GM19240 (cell line): Measurements from ENCODE around the gene LRSAM1.

Experiments used
- DNase-seq: peaks from one replicate; pipeline ENCODE4 v3.0.0; 2011; ENCODE audit warnings: low spot score; ENCODE audit not compliant: insufficient read length

Gene LRSAM1

DNA sequence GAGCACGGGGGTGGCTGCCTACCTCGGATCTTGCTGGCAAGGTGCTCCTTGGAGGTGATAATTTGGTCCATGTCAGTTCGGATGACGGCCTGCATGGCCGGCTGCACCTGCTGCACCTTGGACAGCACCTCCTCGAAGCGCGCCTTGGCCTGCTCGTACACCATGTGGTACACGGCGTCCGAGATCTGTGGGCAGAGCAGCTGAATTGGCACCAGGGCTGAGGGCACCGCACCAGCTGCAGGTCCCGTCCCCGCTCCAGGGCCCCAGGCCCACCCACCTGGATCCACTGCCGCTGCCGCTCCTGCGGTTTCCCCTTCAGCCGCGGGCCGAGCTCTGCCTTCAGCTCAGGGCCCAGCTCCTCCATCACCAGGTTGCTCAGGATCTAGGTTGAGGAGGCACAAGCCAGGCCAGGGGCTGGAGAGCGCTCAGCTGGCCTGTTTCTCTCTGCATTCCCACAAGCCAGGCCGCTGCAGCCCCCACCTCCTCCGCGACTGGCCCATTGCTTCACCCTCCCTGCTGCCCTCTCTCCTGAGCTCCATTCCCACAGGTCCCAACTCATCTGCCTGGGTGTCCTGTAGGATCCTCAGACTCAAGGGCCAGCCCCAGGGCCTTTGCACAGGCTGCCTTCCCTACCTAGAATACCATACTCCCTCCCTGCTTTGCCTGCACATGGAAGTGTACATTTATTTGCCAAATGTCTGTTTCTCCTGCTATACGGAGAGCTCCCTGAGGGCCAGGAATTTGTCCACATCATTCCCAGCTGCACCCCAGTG, 65.7 kb downstream of the LRSAM1 start:
- DNase-seq: no peak

DNA sequence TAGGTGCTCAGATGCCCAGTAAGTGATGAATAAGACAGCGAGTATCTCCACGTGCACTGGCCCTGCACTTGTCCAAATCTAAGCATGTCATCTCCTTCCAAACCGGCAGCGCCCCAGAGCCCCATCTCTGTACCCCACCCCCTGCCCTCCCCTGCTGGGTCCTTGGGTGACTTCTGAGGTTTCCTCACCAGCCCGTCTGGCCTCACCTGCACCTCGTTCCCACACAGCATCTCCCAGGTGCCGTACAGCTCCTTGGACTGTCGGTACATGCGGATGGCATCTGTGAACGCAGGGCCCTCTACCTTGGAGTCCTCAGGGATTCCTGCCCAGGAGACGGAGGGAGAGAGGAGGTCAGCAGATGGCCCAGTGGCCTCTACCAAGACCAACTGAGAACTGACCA, 66.3 kb downstream of the LRSAM1 start:
- no peak for DNase-seq

DNA sequence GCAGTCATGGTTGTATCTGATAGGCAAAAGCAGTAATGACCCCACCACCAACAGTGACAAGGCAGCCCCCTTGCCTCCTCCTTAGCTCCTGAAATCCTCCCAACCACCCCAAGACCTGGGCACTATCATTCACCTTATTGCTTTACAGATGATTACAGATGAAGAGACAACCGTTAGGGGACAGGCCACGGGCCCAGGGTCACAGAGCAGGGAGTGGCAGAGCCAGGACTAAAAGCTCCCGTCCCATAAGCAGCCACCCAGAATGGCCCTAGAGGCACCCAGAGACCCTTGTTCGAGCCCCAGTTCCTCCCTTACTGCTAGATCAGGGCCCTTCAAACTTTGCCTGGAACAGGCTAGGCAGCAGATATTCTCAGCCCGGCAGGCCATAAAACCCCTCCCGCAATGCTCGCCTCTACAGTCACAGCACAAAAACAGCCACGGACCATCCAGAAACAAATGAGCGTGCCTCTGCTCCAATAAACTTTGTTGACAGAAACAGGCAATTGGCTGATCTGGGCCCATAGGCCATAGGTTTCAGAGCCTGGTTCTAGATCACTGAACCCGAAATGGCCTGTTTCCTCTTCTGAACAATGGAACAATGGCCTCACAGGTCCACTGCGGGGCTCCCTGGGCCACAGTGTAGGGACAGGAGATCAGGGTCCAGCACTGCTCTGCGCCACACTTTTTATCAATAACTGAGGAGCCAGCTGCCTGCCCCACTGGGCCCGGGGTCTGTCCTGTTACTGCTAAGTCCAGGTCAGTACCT, 67.0 kb downstream of the LRSAM1 start:
- no peak for DNase-seq

DNA sequence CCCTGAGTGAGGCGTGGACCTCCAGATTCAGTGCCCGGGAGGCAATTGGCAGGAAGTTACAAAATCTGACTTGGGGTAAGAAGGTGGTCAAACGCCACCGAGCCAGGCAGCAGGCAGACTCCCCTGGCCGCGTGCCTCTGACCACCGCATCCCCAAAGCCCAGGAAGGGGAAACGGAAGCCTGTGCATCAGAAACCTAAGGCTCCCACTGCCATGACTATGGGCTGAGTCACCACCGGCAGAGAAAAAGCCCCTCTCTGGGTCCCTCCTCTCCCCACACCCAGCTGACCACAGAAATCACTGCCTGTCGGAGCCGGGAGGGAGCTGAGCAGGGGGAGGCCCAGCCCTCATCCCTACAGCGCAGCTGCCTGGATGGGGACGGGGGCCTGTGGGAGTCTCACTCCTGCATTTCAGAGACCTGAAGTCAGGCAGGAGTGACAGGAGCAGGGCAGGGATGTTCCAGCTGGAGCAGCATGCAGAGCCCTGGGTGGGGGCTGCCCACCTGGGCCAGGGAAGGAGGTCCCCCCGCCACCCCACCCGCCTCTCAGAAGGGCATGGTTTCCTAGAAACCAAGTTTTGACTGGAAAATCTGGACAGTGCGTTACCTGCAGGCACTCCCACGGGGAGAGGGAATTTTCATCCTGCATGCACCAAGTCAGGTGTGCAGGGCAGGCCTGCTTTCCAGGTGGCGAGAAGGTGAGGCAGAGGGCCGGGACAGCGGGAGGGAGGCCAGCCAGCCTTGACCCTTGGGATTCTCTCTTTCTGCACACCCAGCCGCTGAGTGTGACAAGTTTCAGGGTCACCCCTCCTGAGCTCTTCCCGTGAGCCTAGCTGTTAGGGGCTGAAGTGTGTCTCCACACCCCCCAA, 68.2 kb downstream of the LRSAM1 start:
- no peak for DNase-seq

DNA sequence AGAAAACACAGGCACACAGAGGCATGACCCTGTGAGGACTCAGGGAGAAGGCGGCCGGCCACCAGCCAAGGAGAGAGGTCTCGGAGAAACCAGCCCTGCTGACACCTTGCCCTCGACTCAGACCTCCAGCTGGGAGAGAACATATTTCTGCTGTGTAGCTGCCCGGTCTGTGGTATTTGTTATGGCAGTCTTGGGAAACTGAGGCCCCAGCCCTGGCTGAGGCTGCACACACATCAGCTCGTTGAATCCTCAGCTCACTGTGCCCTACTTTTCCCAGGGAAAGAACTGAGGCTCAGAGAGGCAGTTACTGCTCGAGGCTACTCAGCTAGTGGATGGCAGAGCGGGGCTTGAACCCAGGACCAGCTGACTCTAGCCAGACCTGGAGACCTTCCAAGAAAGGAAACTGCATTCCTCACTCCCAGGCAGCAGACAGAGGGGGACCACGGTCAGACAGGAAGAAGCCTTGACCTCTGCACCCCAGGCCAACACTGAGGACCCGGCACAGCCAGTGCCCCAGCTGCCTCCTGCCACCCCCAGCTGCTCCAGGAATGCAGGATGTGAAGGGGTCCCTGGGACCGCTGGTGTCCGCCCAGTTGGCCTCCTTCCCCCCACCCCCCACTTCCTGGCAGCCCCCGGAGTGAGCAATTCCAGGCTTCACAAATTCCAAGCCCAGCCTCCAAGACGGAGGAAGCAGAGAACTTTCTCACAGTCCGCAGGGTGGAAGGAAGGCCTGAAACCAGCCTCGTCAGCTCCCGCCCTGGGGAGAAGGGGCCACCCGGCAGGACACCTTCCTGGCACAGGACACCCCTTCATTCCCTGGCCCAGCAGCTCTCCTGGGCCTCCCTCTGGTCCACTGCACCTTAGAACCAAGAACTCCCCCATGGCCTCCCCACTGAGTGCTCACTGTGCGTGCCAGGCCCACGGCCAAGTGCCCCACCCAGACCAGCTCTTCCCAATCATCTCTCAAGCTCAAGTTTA, 69.9 kb downstream of the LRSAM1 start:
- no peak for DNase-seq

DNA sequence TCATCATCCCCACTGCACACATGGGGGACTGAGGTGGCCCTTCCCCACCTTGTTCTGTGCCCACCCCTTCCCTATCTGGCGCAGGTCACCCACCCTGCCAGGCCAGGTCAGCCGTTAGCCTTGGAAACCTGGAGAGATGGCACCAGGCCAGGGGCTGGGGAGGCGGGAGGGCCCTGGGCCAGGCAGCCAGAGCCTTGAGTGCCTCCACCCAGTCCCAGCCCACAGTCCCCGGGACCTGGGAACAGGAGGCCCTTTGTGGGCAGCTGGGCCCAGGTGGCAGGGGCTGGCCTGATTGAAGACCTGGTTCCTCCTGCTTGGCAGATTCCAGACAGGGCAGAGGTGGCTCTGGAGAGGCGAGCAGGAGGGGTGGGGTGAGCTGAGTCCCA, 70.6 kb downstream of the LRSAM1 start:
- DNase-seq: no peak

DNA sequence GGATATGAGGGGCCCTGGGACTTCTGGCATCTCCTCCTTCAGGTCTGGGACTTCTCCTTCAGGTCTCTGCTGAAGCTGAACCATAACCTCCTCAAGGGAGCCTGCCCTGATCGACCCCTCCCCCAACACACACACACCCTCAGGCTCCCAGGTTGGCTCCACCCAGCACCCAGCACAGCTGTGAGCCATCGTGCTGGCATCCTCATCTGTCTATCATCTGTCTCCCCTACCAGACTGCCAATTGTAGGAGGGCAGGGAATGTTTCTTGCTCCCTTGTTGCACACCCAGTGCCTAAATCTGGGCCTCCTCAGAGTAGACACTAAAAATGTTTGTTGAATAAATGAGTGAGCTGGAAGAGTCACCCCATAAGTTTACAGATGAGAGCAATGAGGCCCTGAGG, 71.4 kb downstream of the LRSAM1 start:
- no peak for DNase-seq

DNA sequence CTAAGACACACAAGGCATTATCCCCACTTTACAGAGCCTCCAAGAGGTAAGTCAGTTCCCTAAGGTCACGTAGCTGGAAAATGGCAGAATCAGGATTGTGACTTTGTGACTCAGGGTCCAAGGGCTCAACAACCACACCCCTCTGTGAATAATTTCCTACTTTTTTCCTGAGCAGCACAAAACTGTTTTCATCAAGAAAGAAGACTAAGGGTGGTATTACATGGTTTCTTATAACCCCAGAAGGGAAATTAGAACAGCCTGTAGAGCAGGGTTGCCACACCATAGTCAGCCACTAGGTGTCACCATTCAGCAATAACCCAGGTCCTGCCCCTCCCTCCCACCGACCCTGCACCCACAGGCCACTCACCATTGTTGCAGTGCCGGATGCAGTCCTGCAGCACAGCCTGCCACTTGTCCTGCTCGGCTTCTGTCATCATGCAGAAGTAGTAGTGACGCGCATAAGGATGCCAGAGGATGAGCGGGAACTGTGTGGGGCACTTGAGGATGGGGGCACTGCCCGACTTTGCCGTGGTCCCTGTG, 72.1 kb downstream of the LRSAM1 start:
- DNase-seq: no peak

DNA sequence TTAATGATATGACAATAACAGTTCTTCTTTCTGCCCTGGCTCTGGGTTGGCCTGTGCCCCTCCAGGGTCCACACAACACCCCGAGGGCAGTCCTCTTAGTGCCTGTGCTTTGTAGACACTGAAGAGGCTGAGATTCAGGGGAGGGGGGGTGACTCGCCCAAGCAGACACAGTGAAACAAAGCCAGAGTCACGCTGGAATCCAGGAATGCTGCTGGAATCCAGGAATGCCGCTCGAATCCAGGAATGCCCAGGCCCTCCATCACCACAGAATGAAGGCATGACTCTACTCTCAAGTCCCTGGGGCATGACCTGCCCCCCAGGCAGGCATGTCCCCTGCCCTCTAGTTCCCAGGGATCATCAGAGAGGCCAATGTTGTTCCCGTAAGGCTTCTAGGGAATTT, 73.1 kb downstream of the LRSAM1 start:
- no peak for DNase-seq

DNA sequence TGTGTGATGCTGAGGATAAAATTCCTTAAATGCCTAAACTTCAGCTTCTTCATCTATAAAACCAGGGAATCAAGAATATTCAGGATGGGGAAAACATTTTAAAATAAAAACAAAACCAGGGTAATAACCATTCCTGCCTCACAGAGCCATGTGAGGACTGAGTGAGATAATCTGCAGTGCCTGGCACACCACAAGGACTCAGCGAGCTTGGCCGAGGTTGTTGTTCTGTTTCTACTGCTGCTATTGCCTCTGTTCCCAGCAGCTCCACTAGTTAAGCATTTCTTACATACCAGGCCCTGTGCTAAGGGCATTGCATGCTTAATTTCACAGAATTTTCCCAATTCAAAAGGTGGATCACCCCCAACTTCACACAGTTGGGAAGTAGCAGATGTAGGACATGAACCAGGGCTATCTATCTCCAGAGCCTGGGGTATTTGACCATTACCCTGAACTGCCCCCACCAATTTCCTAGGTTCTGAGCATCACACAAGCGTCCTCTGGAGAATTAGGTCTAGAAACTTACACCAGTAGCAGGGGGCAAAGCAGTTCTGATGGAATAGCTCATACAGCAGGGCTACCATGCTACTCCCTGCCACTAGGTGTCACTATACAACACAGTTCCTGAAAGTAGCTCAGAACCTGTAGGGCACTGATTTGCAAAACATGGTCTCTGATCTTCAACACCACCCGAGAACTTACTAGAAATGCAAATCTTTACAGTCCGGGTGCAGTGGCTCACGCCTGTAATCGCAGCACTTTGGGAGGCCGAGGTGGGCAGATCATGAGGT, 74.3 kb downstream of the LRSAM1 start:
- no peak for DNase-seq

DNA sequence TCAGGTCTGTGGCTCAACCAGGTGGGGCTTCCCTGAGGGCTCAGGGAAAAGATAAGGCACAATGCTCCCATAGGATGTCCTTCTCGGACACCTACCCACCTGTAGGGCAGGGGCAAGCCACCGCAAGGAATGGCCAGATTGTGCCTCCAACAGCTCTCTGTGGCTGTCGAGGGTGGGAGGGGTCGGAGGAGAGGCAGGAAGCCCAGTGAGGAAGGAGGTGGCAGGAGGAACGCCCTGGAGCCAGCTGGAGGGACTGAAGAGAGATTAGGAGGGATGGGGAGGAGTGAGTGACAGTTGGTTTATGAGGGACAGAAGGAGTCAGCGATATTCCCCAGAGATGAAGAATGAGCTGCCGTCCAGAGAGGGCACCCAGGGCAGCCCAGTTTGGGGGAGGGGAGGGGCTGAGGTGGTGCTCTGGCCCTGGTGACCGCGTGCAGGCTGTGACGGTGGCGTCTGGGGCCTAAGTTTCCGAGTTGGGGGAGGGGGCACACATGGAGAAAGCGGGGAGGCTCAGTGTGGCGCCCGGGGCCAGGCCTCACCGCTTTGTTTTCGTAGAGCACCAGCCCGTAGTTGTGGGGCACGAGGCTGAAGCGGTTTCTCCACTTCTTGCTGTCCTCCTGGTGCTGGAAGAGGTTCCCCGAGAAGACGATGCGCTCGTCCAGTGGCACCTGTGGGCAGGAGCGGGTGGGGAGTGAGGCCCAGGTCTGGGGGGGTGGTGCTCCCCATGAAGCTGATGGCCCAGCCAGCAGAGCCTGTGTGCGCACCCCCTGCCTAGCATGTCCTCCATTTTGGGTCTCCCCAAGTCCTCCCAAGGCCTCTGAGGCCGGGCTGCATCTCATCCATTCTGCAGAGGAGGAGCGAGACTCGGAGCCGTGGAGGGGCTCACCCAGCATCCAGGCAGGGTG, 75.6 kb downstream of the LRSAM1 start:
- no peak for DNase-seq

DNA sequence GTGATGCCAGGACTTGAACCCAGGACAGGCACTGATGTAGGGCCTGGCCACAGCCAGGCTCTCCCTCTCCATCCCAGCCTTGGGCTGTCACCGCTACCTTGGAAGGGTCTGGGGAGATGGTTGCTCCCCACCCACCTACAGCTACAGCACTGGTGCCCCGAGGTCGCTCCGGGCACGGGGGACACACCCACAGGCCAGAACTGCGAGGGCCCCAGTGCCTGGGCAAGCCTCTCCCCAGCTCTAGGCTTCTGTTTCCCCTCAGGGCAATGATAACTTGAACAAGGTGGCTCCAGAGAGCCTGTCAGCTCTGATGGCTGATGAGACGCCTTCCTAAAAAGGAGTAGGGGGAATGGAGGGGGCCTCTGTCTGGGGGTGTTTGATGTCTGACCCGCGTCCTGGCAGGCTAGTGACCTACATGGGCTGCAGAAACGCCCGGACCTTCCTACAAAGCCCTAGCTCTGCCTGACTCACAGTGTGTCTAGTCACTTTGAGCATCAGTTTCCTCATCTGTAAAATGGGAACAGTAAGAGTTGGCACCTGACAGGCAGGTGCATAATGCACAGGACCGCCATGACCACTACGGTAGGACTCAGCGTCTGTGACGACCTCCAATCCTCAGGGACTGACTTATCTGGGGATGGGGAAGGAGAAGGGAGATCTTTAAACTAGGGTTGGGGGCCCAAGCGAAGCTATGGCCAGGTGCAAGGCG, 76.4 kb downstream of the LRSAM1 start:
- DNase-seq: no peak

DNA sequence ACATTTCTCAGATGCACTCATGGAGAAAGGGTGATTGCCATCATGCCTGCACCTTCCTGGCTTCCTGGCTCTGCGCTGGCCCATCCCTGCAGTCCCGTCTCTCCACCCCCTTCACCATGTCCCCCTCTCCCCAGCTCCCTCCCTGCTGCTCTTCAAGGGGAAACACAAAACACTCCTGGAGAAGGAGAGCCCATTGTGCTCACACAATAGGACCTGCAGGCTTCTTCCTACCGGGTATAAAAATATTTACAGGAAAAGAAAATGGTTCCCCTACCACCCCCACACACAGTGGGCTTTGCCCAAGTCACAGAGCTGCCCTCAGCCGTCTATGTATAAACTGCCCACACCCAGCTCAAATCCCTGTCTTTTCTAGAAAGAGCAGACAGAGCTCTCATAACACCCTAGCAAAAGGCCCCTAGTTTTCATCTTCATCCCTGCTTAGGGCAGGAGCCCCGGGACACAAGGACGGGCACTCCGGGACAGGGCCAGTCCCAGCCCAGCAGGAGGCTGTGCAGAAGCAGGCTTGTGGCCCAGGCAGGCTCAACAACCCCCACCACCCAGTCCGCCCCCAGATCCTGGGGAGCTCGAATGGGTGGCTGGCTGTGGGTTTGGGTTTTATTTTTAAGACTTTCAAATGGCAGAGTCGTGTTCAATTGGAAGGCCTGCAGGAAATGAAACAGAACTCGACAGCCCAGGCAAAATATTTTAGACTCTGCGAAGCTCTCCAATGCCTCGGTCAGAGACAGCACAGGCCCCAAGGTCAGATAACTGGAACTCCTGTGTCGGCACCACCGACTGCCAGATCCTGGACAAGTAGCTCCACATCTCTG, 77.3 kb downstream of the LRSAM1 start:
- DNase-seq: no peak

DNA sequence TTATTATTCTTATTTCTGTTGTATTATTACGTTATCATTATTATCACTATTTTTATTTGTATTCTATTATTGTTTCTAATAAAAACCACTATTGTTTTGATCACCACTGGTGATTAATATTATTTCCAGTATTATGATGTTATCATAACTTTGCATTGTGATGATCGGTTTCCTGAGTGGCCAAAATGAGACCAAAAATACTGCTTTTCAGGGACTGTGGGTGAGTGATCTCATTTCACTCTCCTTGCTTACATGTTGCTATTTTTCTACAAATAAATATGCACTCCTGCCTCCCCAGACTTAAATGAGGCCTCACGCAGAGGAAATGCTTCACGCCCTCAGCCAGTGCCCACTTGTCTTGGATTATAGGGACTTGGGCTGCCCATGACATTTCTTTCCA, 78.4 kb downstream of the LRSAM1 start:
- DNase-seq: no peak

DNA sequence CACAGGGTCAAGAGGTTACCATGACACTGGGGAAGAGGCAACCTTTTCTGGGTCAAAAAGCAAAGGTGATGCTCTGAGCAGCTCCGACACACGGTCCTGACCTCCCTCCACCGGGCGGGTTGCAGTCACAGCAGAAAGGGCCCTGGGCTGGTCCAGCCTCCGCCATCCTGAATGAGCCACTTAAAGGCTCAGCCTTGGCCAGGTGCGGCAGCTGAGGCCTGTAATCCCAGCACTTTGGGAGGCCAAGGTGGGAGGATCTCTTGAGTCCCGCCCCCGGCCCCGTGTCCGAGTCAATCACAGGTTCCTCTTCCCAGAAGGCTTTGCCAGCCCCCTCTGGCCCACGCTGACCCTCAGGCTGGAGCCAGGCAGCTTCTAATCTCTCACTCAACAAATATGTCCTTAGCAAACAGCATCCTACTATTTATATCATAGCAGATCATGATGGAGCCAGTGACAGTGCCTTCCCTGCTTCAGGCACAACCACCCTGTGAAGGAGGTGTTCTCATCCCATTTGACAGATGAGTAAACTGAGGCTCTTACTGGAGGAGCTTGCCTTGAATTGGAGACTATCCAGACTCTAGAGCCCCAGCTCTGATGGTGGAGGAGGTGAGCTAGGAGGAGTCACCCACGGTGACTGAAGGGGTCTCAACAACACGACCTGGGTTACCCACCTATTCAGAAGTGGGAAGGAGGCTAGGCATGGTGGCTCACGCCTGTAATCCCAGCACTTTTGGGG, 79.1 kb downstream of the LRSAM1 start:
- no peak for DNase-seq

DNA sequence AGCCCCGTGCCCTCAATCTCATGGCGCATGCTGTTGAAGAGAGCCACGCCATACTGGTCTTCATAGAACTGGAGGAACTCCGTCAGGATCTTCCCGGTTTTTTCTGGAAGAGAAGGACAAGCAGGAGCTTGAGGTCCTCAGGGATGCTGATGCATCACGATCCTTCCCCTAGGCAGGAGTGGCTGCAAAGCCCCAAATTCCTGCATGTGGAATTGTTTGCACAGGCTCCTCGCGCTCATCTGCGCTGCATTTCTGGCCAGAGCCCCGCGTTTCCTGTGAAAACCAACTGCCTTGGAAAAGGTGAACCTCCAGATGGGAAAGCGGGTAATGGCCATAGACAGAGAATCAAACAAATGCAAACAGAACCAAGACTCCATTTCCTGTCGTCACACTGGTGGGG, 80.4 kb downstream of the LRSAM1 start:
- no peak for DNase-seq
